Left renal cortex interstitium (tissue), 4 donors: ENCODE data around the gene TH. TPM values are rescaled to one million over a fixed set of nuclear protein-coding genes. Genes with fewer than 3 reads are reported as not detected.

Experiments used
- DNase-seq, 4 donors: peaks; one replicate each; pipeline ENCODE4 v3.0.0-alpha.2; 2013; ENCODE audit warnings: low read depth in 4 of 4, low spot score in 2 of 4, missing footprints in 1 of 4
- polyA plus RNA-seq, 4 donors: library from polyadenylated mRNA; unstranded; fragments of 120-200 nt; gene quantifications; one replicate each; pipeline ENCODE4 v1.2.1, GENCODE V29; 2013; ENCODE audit not compliant: insufficient read length in 4 of 4

Gene TH
- polyA plus RNA-seq, 4 donors, result 0.66 to 2.4 (median 1.0) TPM

DNA sequence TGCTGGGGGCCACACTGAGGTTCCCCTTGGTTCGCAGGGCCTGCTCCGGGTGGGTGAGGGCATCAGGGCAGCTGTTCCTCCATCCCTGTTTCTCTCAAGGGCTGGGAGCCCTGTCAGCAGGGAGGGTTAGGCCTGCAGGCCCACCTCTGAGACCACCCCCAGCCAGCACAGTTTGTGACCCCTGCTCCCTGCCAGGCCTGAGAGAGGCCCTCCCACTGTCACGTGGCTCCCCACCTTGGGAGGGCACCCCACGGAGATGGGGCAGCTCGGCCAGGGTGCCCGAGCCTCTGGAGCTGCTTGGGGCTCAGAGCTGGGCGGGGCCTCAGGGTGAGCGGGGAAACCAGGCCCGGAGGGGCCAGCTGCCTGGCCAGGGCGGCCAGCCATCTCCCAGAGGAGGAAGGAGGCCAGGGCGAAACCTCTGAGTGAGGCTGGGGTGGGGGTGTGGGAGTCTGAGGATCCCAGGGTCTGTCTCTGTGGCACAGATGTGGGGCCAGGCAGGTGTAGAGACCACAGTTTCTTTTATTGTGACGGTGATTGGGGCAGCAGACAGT lies 8.1 kb downstream of the TH start:
- DNase-seq, result no peak

DNA sequence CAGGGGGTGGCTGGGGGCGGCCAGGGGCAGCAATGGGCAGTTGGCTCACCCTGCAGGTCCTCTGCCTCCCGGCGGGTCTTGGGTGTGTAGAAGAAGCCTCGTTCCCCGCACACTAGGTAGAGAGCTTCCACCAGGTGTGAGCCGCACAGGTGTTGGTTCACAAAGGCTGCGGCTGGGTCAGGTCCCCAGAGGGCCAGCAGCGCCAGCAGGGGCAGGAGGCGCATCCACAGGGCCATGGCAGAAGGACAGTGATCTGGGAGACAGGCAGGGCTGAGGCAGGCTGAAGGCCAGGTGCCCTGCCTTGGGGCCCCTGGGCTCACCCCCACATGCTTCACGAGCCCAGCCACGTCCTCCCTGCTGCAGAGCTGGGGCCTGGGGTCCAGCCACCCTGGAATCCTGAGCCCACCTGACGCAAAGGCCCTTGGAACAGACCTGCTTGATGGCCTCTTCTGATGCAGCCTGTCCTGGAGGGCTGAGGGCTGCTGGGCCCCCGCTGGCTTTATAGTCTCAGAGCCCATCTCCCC lies 10.8 kb downstream of the TH start, which contains the start of gene INS:
Gene INS, minus strand, starts transcription at position 474 of the 524 bp plus-strand sequence. Its CDS starts 238 bp downstream, at position 236.
- no peak for DNase-seq

- no peak for DNase-seq
Measured at GRCh38 chr11:2159536-2160413, 11.8 kb downstream of the TH start.

DNA sequence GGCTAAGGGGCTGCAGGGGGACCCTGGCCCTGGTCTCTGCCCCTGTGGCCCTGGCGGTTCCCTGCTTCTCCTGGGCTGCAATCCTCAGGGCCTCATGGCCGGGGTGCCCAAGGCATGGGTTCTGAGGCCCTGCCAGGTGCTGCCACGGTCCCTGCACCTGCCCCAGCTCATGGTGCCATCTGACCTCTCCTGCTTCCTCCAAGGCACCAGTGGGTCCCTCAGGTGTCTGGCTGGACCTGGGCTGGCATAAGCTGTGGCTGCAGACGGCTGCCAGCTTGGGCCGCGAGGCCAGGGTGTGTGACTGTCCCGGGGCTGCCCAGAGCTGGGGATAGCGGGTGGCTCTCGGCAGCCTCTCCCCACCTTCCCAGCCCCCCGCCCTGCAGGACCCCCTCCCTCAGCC lies 12.6 kb downstream of the TH start:
- DNase-seq, result no peak

- no peak for DNase-seq
Measured at GRCh38 chr11:2158296-2158737, 13.3 kb downstream of the TH start.

GRCh38 chr11:2157294-2158040 lies 14.1 kb downstream of the TH start:
- no peak for DNase-seq

DNA sequence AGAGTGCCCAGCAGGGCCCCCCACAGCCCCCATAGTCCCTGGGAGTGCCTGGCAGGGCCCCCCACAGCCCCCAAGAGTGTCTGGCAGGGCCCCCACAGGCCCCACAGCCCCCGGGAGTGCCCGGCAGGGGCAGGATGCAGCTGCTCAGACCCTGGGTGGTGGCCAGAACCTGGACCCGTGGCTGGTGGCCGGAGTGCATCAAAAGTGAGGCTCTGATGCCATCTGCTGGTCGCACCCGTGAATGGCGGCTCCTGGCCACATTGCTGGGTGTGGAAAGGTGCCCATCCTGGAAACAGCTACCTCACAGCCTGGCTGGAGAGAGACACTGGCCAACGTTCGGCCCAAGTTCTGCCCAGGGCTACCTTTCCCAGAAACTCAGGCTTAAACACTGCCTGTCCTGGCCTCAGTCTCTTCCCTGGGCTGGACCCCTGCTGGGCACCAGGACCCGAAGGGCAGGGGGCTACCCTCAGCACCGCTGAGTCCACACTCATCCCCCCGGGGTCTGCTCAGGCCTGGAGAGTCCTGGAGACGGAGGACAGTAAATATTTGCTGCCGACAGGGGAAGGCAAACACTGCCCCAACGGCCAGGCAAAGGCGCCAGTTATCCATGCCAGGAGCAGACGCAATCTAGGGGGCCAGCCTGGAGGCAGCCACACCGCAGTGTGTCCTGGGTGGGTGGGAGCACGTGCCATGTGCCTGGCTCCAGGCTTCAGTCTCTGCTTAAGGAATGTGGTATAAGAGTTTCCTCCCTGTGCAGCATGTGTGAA lies 15.0 kb downstream of the TH start:
- DNase-seq, result no peak

DNA sequence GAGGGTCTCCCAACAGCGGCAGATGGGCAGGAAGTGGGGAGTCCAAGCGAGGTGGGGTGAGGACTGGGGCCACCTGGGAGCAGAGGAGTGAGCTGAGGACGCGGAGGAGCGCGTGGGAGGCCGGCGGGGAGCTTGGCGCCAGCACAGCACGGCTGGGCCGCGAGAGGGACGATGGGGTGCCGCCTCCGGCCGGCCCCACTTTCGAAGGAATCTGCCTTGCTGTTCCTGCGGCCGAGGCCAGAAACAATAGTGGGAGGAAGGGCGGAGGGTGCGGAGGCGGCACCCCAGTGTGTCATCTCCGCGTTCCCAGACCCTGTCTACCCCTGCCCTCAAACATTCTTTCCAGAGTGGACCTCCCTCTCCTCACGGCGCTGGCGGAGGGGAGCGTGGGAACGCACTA lies 16.1 kb downstream of the TH start:
- DNase-seq, result no peak

- DNase-seq, result no peak
Measured at GRCh38 chr11:2154889-2155288, 16.7 kb downstream of the TH start.

DNA sequence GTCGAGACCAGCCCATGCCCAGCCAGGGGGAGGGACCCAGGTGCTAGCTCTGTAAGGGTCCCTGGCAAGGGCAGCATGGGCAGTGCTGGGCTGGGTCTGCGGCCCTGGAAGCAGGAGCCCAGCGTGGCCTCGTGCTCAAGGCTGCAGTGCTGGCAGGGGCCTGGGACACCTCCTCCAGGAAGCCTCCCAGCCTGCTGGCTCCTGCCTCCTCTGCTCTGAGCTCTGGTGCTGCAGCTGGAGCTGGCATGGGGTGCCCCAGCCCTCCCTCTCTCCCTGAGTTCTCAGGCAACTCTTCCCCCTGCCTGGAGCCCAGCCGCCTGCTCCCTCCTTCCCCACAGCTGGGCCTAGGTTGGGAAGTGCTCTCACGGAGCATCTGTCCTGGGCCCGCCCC lies 17.4 kb downstream of the TH start:
- DNase-seq, result no peak

GRCh38 chr11:2153581-2154194 lies 17.9 kb downstream of the TH start:
- DNase-seq, result no peak

- DNase-seq, result peak in 1 of 4 donors; percentile 78
Measured at GRCh38 chr11:2151500-2152257, 19.9 kb downstream of the TH start.

GRCh38 chr11:2149864-2150847 lies 21.5 kb downstream of the TH start:
- no peak for DNase-seq

- no peak for DNase-seq
Measured at GRCh38 chr11:2149460-2149859, 22.2 kb downstream of the TH start.

DNA sequence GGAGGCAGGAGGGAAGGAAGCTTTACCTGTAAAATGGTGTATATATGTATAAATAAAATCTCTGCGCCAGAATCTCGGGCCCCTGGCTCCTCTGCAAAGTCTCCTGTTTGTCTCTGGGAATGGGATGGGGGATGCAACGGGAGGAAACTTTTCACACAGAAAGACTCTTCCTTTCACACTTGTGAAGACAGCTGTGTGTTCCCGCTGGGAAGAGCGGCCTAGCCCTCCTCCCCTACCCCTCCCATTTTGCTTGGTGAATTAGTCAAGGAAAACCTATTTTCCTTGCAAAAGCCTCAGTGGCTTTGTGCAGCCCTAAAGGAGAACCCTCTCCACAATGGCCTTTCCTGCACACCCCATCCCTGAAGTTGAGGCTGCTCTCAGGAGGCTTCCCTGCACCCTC lies 23.0 kb downstream of the TH start:
- no peak for DNase-seq

GRCh38 chr11:2147391-2147790 lies 24.2 kb downstream of the TH start:
- no peak for DNase-seq

DNA sequence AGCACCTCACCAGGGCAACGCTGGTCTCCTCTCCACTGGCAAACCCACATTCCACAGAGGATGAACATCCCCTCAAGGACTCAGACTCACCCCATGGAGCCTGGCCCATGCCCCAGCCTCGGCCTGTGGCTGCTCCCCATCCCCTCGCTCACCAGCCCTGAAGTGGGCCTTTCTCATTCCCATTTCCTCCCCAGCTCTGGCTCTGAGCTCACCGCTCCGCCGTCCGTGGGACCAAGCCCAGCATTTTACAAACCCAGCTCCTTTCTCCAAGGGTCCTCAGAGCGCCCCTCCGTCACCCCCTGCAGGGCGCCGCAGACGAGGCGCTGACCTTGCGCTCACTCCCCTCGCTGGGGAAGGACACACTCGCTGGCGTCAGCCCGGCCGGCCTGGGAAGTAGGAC lies 25.6 kb downstream of the TH start:
- DNase-seq, result no peak
